ENCODE results near the gene TRANK1.
"Not testable (repeated sequence)": the region's sequence is repeated elsewhere in the genome, so short reads cannot be mapped to it uniquely, and the experiment has no call there.

TRANK1 gene

DNA sequence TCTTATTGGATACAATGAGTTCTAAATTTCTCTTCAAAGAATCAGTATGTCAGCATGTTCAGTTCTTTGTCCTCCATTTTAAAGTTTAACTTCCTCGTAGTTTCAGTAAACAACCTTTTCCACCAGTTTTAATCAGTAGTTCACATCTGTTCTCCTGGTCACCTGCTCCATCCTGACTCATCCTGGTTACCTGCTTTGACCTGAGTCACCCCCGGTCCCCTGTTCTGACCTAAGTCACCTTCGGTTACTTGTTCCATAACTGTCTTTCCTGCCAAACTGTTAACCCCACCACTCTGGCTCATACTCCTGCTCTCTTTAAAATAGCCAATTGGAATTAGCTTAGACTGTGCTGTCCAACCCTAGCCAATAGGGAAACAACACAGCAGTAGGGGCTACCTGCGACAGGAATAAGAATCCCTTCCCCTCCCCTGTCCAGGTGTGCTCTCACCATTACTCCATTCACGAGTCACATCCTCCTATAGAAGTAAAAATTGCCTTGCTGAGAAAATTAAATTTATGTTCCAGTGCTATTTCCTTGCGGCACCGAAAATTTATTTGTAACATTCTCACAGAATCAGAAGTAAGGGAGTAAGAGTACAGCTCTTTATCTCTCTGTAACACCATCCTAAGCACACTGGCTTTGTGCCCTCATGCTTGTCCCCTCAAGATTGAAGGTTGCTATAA lies 23.8 kb downstream of the TRANK1 start:
- no peak for DNase-seq (ENCODE audit: low read depth, low spot score)

DNA sequence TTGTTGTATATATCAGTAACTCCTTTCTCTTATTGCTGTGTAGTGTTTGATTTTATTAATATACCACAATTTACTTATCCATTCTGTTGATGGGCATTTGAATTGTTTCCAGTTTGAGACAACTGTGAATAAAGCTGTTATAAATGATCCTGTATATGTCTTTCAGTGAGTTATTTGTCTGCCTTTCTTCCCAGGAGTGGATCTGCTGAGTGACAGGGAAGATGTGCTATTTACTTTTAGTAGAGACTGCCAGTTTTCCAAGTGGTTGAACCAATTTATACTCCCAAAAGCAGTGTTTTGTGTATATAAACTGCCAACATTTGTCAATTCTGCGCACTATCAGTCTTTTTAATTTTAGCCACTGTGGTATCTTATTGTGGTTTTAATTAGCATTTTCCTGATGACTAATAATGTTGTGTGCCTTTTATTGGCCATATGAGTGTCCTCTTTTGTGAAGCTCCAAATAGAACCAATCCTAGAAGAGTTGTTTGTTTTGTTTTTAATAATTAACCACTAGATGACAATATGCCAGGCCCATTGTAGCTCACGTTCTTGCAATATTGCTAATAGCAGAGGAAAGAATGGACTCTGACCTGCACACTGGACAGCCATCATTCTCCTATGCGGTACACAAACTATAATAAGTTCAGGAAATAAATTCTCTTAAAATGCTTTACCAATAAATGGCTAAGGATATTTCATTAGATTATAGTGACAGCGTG lies 25.3 kb downstream of the TRANK1 start:
- no peak for DNase-seq (ENCODE audit: low read depth, low spot score)

DNA sequence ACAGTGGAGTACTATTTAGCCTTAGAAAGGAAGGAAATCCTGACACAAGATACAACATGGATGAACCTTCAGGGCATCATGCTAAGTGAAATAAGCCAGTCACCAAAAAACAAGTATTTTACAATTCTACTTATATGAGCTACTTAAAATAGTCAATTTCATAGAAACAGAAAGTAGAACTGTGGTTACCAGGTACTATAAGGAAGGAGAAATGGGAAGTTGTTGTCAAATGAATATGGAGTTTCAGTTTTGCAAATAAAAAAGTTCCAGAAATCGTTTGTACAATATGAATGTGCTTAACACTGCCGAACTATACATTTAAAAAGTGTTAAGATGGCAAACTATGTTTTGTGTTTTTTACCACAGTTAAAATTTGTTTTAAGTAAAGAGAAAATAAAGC lies 26.8 kb downstream of the TRANK1 start:
- DNase-seq (ENCODE audit: low read depth, low spot score) = no peak

DNA sequence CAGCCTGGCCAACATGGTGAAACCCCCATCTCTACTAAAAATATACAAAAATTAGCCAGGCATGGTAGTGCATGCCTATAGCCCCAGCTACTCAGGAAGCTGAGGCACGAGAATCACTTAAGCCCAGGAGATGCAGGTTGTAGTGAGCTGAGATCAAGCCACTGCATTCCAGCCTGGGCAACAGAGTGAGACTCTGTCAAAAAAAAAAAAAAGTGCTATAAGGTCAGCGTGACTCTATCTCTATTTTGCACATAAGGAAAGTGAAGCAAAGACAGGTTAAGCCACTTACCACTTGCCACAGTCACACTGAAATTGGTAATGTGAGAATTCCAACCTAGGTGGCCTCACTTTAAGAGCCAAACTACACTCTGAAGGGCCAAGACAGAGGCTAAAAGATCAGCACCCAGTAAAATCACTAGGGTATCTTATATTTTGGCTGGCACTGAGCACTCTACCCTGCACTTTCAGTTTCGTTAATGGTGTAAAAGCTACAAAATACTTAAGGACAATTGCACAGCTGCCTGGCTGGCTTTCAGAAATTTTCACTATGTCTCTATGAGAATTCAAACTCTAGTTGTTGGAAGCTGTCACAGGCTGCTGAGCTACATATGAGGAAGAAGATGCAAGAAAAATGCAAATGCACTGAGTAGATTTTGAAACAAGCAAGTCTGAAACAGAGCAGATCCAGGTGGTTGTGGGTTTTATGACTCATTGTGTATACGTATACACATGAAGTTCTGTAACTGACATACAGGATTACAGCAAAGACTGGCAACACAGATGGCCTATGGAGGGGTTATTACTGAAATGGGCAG lies 32.7 kb downstream of the TRANK1 start:
- DNase-seq (ENCODE audit: low read depth, low spot score) = no peak

DNA sequence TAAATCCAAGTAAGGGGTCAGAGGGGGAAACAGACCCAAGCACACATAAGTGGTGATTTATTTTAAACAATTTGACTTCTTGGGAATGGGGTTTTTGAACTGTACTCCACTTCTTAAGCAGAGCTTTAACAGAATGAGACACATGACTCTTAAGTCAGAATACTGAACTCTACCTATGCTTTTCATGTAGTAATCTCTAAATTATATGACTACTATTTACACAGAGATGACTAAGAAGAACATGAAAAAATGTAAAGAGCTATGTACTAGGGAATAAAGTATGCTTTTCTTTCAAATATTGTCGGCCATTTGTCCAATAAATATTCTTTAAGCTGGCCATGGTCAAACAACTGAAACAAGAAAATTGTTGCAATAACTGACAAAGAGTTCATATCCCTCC lies 35.2 kb downstream of the TRANK1 start:
- no peak for DNase-seq (ENCODE audit: low read depth, low spot score)

DNA sequence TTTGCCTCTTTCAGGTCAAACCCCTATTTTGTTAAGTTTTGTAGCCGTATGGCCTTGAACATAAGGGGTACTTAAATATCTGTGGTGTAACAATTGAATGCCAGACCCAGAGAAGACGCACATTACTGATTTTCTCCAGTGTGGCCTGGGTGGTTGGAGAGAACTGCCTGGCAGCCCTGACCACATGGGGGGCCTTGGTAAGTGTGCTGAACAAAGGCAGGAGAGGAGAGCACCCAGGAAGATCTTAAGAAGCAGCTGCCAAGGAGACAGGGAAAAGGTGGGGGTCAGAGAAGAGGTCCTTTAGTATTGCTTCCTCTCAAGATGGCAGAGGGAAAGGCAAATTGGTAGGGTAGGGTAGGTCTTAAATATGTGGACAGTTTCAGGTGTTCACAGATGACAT lies 35.7 kb downstream of the TRANK1 start:
- DNase-seq (ENCODE audit: low read depth, low spot score) = no peak

DNA sequence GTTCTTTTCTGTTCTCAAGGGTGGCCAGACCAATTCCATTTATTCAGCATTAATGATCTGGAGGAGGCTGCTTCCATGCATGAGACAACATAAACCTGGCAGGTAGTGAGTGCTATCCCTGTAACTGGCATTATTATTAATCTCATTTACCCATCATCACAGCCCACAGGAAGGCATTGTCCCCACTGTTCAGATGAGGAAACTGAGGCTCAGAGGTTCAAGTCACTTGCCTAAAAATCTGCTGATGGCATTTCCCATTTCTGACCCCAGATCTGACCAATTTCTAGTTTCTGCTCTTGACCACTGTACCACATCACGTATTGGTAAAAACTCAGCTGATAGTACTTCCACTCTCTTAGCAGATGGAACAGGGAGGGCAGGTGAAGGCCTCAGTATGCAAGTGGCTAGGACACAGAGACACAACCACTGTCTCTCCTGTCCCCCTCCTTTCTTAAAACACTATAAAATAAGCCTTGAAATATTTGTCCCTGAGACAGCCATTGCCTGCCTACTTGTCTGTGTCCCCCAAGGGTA lies 36.1 kb downstream of the TRANK1 start:
- DNase-seq (ENCODE audit: low read depth, low spot score) = no peak

DNA sequence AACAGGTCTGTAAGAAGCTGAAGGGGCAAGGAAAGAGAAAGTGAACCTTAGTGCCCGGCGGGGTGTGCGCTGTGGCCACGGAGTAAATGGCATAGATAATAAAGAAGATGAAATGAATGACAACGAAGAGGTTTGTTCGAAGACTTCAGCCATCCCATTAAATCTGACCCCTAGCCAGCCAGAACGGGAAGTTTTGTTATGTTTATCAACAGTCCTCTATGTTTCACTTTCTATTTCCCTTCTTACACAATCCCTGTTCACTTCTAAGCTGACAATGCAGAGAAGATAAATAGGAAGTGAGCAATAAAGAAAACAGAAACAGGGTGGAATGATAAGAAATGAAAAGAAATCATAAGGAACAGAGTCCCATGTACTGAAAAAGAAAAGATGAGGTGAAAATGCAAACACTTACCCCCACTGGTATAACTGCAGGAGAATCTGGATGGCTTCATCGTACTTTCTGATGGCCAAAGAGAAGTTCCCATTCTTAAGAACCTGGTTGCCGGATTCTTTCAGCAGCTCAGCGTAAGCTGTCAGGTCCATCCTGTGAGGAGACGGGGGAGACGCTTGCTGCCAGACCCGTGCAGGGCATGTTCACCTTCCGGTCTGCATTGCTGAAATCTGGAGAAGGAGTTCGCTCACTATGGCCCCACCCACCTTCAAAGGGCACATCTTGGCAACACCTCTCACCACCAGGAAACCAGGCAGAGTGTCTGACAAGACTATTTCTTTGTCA lies 36.8 kb downstream of the TRANK1 start:
- no peak for DNase-seq (ENCODE audit: low read depth, low spot score)

DNA sequence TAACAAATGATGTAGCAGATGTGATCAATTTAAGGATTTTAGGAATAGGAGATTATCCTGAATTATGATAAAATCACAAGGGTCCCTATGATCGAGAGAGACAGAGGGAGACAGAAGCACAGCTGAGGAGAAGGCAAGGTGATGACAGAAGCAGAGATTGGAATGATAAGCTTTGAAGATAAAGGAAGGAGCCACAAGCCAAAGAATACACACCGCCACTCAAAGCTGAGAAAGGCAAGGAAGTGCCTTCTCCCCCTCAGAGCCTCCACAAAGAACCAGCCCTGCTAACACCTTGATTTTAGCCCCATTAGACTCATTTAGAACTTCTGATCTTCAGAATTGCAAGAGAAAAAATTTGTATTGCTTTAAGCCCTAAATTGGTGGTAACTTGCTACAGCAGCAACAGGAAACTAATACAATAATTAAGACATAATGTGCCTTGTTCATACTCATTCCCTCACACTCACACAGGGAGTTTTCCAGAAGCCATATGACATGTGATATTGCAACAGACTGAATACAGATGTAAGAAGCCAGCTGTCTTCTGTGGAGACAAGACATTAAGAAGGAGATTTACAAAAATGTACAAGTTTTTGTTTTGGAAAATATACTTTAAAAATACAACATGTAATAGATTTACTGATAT lies 38.2 kb downstream of the TRANK1 start:
- DNase-seq (ENCODE audit: low read depth, low spot score) = no peak

DNA sequence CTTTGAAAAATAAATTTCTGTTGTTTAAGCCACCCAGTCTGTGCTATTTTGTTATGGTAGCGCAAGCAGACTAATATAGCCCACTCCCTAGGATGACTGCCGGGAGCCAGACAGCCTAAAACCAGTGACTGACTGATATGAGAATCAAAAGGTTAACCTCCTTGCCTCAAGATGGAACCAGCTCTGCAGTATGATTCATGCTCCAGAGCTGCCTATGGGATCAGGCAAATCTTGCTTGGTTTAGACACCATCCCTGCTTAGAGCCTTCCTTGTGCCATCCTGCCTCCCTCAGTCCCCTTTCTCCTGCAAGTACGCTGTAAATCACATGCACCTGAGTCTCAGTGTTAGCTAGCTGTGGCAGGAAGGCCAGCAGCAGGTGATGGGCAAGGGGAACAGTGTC lies 39.3 kb downstream of the TRANK1 start:
- DNase-seq (ENCODE audit: low read depth, low spot score) = no peak

DNA sequence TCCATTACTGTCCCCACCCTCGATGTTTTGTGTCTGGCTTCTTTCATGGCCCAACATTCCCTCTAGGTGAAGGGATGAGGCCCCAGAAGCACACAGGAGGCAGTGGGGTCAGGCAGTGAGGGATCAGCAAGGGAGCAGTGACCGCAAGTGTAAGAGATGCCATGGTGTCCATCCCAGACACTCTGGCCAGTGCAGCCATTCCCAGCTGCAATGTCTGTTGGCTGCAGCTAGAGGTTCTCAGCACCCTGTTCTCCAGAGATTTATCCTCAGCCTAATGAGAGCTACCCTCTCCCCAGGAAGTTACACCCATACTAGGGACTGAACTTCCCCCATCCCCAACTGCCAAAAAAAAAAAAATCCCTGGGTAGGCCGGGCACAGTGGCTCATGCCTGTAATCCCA lies 40.2 kb downstream of the TRANK1 start:
- DNase-seq (ENCODE audit: low read depth, low spot score) = peak; percentile 23

DNA sequence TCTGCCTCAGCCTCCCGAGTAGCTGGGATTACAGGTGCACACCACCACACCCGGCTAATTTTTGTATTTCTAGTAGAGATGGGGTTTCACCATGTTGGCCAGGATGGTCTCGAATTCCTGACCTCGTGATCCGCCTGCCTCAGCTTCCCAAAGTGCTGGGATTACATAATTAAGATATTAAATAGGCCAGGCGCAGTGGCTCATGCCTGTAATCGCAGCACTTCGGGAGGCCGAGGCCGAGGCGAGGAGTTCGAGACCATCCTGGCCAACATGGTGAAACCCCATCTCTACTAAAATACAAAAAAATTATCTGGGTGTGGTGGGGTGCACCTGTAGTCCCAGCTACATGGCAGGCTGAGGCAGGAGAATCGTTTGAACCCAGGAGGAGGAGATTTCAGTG lies 40.8 kb downstream of the TRANK1 start:
- not testable (repeated sequence) for DNase-seq (ENCODE audit: low read depth, low spot score)

DNA sequence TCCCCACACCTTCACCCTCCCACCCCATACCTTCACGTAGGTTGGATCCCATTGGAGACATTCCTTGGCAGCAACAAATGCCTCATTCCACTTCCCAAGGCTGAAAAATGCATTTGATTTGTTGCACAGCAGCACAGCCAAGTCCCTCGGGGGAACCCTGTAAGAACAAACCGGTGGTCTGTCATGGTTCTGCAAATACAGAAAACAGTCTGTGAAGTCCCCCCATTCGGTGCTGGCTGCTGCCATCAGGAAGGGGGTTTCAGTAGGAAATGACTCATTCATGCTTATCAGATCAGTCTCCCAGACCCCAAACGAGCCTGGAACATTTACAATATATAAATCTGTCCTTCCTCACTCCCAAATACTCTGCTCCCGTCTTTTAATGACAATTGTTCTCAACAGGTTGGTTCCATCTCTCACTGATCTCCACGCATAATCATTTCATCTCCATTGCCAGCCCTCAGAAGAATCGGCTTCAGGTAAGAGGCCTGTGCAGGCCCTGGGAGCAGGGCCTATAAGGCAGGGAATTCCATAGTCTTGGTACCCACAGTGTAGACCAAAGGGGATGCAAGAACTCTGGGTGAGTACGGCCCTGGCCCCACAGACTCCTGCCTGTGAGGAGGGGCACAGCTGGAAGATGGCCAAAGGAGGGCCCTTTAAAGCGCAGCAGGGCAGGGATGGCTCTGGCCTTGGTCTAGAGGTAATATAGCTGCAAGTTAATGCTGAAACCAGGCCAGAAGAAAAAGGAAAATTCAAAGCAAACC lies 41.6 kb downstream of the TRANK1 start:
- DNase-seq (ENCODE audit: low read depth, low spot score) = no peak

DNA sequence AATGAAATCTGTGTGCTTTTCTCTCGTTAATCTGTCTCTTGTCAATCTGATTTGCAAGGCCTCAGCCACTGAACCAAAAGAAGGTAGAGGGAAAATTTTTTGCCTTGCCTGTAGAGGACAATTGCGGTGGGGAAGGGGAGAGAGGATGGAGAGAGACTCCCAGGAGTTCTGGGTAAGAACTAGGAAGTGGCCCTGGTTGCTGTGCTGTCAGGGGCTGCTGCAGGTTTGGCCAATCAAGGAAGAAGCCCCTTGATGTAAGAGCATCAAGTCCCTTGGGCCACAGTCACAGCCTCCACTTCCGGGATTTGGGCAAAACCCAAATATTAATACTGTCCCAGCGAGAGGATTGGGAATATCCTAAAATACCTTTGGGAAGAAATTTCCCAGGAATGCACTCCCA lies 43.3 kb downstream of the TRANK1 start:
- DNase-seq (ENCODE audit: low read depth, low spot score) = no peak

DNA sequence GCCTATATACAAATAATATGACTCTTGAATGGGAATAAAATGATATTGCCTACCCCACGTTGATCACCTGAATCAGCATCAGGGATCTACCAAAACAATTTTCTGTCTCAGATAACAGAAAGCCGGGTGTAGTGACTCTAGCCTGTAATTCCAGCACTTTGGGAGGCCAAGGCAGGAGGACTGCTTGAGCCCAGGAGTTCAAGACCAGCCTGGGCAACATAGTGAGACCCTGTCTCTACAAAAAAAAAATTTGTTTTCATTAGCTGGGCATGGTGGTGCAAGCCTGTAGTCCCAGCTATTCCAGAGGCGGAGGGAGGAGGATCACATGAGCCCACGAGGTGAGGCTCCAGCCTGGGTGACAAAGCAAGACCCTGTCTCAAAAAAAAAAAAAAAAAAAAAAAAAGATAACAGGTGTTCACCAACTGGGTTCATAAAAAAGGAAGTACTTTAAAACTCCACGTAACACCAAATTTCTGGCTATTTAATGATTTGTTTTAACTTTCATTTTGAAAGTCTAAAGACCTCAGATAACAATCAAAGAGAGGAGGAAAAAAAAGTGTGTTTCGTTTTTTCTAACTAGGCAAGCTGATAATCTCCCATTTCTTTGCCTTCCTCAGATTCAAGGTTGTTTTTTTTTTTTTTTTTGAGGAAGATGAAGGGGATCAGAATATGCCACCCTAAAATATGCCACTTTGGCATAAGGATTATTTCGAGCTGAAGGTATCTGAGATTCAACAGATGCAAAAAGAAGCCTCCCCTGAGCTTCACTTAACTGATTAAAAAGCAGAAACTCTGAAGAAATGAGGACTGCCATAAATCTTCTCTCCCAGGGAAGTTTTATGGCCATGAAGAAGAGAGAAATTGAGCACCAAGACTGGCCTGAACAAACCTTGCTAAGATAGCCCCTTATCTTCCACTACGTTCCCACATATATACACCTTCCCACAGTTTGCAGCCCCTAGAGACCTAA lies 44.1 kb downstream of the TRANK1 start:
- no peak for DNase-seq (ENCODE audit: low read depth, low spot score)

DNA sequence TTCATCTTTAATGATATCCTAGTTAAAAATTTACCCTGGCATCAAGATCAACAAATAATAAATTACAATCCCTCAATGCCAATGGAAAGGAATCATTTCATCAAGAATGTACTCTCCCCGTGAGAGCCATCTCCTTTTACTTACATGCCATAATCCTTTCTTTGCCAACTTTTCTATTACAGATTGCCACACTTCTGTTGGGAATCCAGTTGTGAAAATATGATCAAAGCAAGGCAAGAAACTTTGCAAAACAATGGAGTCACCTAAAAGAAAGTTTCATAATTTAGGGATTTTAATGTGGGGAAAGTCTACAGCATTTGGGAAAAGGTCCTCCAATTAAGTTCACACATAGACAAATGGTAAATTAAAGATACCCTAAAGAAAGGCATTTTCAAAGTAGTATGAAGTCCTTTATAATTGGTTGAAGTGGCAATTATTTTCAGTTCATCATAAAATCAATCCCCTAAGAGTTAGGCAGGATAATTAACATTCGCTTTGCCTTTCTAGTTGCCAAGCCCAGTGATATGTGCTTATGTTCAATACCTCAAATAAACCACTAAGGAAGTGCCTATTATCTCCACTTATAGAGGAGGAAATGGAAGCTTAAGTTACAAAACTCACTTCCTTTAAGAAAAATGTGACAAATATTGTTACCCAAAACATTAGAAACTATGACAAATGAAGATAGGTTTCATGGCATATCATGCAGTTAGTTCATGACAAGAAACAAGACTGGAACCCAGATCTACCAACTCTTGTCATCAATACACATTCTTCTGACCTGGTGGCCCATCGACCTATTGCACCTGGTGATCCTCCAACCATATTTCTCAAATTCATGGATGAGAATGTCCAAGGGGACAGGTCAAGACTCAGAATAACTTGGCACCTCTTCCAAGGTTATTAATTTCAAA lies 49.1 kb downstream of the TRANK1 start:
- DNase-seq (ENCODE audit: low read depth, low spot score) = no peak

DNA sequence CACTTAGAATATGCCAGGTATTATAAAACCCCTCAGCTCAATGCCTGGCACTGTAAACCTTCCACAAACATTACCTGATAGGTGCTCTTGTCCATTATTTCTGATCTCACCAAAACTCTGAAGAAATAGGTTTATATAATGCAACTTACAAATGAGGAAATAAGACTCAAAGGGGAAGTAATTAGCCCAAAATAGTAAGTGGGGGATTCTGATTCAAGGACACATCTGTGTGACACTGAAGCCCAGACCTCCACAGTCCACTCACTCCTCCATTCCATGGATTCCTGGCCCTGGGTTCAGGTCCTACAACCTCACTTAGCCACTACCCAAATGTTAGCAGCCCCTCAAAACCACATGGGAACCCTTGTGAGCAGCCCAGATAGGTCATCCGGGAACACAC lies 49.9 kb downstream of the TRANK1 start:
- no peak for DNase-seq (ENCODE audit: low read depth, low spot score)

DNA sequence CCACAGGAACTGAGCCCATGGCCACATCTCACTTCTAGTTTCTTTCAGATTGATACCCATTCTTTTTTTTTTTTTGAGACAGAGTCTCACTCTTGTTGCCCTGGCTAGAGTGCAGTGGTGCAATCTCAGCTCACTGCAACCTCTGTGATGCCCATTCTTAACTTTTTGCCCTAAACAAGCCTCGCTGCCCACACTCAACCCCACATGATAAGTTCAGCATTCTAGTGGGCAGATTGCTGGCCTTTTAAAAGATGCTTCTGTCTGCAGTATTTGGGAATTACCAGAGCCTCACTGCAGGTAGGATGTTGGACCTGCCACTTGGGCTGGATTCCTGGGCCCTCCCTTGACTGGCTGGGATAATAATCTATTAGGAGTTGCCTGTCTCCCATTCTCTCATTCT lies 51.0 kb downstream of the TRANK1 start:
- DNase-seq (ENCODE audit: low read depth, low spot score) = no peak

Measured in iPS DF 19.7 (cell line).